Measurements from ENCODE around the gene GPR37L1.
"Not testable (repeated sequence)": the region's sequence is repeated elsewhere in the genome, so short reads cannot be mapped to it uniquely, and the experiment has no call there.

GPR37L1 gene

GRCh38 chr1:202144402-202145067, 21.8 kb downstream of the GPR37L1 start, which contains the start of gene ARL8A:
ARL8A (minus strand) TSS chr1:202144737; CDS start chr1:202144572, 165 bp downstream.
- H3K9me3 ChIP-seq (ENCODE audit: control insufficient read depth in 5 of 5, low read length in 5 of 5): no peaks in the 10 kb centered on the region
- peak within 1 kb of the TSS; percentile 85 for H3K27ac ChIP-seq (ENCODE audit: low read depth, low read length)
- no peaks in the 10 kb centered on the region for H3K27me3 ChIP-seq (ENCODE audit: control insufficient read depth in 5 of 5, insufficient read depth in 4 of 5, low read length in 5 of 5)
- H3K36me3 ChIP-seq (ENCODE audit: control insufficient read depth in 5 of 5, insufficient read depth in 5 of 5, low read length in 5 of 5): peaks cover 0 to 4% (median 0%) of the 10 kb centered on the region in 5 donors
- peak within 1 kb of the TSS; percentile 89 to 98 (median 95) for H3K9ac ChIP-seq (ENCODE audit: low read length in 5 of 5)
- H3K4me3 ChIP-seq (ENCODE audit: low read depth in 1 of 5, low read length in 5 of 5): peak within 1 kb of the TSS; percentile 84 to 91 (median 87)
- H3K4me1 ChIP-seq (ENCODE audit: control insufficient read depth in 5 of 5, insufficient read depth in 5 of 5, low read length in 5 of 5): peaks cover 8 to 38% (median 37%) of the 10 kb centered on the region in 5 donors

- Histone ChIP-seq H3K9ac (ENCODE audit: low read length in 5 of 5) (peak overlapping the region; percentile 82 to 98 (median 89)), H3K9me3 (ENCODE audit: control insufficient read depth in 5 of 5, low read length in 5 of 5) (no peaks in the 10 kb centered on the region), H3K4me1 (ENCODE audit: control insufficient read depth in 5 of 5, insufficient read depth in 5 of 5, low read length in 5 of 5) (peaks cover 8 to 38% (median 37%) of the 10 kb centered on the region in 5 donors), H3K27ac (ENCODE audit: low read depth, low read length) (peak overlapping the region; percentile 85), H3K27me3 (ENCODE audit: control insufficient read depth in 5 of 5, insufficient read depth in 4 of 5, low read length in 5 of 5) (no peaks in the 10 kb centered on the region), H3K36me3 (ENCODE audit: control insufficient read depth in 5 of 5, insufficient read depth in 5 of 5, low read length in 5 of 5) (peaks cover 0 to 4% (median 0%) of the 10 kb centered on the region in 5 donors), H3K4me3 (ENCODE audit: low read depth in 1 of 5, low read length in 5 of 5) (peak overlapping the region; percentile 84 to 91 (median 85))
Measured at GRCh38 chr1:202145068-202145743, 22.5 kb downstream of the GPR37L1 start.

- not testable (repeated sequence) for H3K9me3 ChIP-seq (ENCODE audit: control insufficient read depth in 5 of 5, low read length in 5 of 5); H3K27me3 ChIP-seq (ENCODE audit: control insufficient read depth in 5 of 5, insufficient read depth in 4 of 5, low read length in 5 of 5); H3K36me3 ChIP-seq (ENCODE audit: control insufficient read depth in 5 of 5, insufficient read depth in 5 of 5, low read length in 5 of 5); H3K27ac ChIP-seq (ENCODE audit: low read depth, low read length)
- Histone ChIP-seq H3K9ac (ENCODE audit: low read length in 5 of 5) (peak overlapping the region in 1 of 5 donors; percentile 89), H3K4me3 (ENCODE audit: low read depth in 1 of 5, low read length in 5 of 5) (peak overlapping the region in 2 of 5 donors; percentile 85 to 89), H3K4me1 (ENCODE audit: control insufficient read depth in 5 of 5, insufficient read depth in 5 of 5, low read length in 5 of 5) (peaks cover 8 to 37% (median 34%) of the 10 kb centered on the region in 5 donors)
Measured at GRCh38 chr1:202145744-202146140, 23.0 kb downstream of the GPR37L1 start.

GRCh38 chr1:202146279-202146678, 23.6 kb downstream of the GPR37L1 start:
- peaks cover 8 to 32% (median 29%) of the 10 kb centered on the region in 5 donors for H3K4me1 ChIP-seq (ENCODE audit: control insufficient read depth in 5 of 5, insufficient read depth in 5 of 5, low read length in 5 of 5)
- no peak overlapping the region for H3K4me3 ChIP-seq (ENCODE audit: low read depth in 1 of 5, low read length in 5 of 5)
- no peak overlapping the region for H3K27ac ChIP-seq (ENCODE audit: low read depth, low read length)
- H3K36me3 ChIP-seq (ENCODE audit: control insufficient read depth in 5 of 5, insufficient read depth in 5 of 5, low read length in 5 of 5): no peaks in the 10 kb centered on the region
- H3K27me3 ChIP-seq (ENCODE audit: control insufficient read depth in 5 of 5, insufficient read depth in 4 of 5, low read length in 5 of 5): no peaks in the 10 kb centered on the region
- no peaks in the 10 kb centered on the region for H3K9me3 ChIP-seq (ENCODE audit: control insufficient read depth in 5 of 5, low read length in 5 of 5)
- H3K9ac ChIP-seq (ENCODE audit: low read length in 5 of 5): no peak overlapping the region

GRCh38 chr1:202146993-202147392, 24.3 kb downstream of the GPR37L1 start:
- Histone ChIP-seq H3K4me1 (ENCODE audit: control insufficient read depth in 5 of 5, insufficient read depth in 5 of 5, low read length in 5 of 5) (peaks cover 8 to 28% (median 27%) of the 10 kb centered on the region in 5 donors), H3K4me3 (ENCODE audit: low read depth in 1 of 5, low read length in 5 of 5) (no peak overlapping the region), H3K36me3 (ENCODE audit: control insufficient read depth in 5 of 5, insufficient read depth in 5 of 5, low read length in 5 of 5) (no peaks in the 10 kb centered on the region), H3K9me3 (ENCODE audit: control insufficient read depth in 5 of 5, low read length in 5 of 5) (no peaks in the 10 kb centered on the region), H3K27me3 (ENCODE audit: control insufficient read depth in 5 of 5, insufficient read depth in 4 of 5, low read length in 5 of 5) (no peaks in the 10 kb centered on the region), H3K27ac (ENCODE audit: low read depth, low read length) (no peak overlapping the region), H3K9ac (ENCODE audit: low read length in 5 of 5) (no peak overlapping the region)

- Histone ChIP-seq H3K27ac (ENCODE audit: low read depth, low read length) (no peak overlapping the region), H3K27me3 (ENCODE audit: control insufficient read depth in 5 of 5, insufficient read depth in 4 of 5, low read length in 5 of 5) (no peaks in the 10 kb centered on the region), H3K36me3 (ENCODE audit: control insufficient read depth in 5 of 5, insufficient read depth in 5 of 5, low read length in 5 of 5) (no peaks in the 10 kb centered on the region), H3K9me3 (ENCODE audit: control insufficient read depth in 5 of 5, low read length in 5 of 5) (no peaks in the 10 kb centered on the region), H3K4me1 (ENCODE audit: control insufficient read depth in 5 of 5, insufficient read depth in 5 of 5, low read length in 5 of 5) (peaks cover 2 to 14% (median 13%) of the 10 kb centered on the region in 5 donors), H3K9ac (ENCODE audit: low read length in 5 of 5) (no peak overlapping the region), H3K4me3 (ENCODE audit: low read depth in 1 of 5, low read length in 5 of 5) (no peak overlapping the region)
Measured at GRCh38 chr1:202148391-202148790, 25.7 kb downstream of the GPR37L1 start.

- Histone ChIP-seq H3K27me3 (ENCODE audit: control insufficient read depth in 5 of 5, insufficient read depth in 4 of 5, low read length in 5 of 5) (no peaks in the 10 kb centered on the region), H3K9ac (ENCODE audit: low read length in 5 of 5) (no peak overlapping the region), H3K4me3 (ENCODE audit: low read depth in 1 of 5, low read length in 5 of 5) (no peak overlapping the region), H3K9me3 (ENCODE audit: control insufficient read depth in 5 of 5, low read length in 5 of 5) (no peaks in the 10 kb centered on the region), H3K4me1 (ENCODE audit: control insufficient read depth in 5 of 5, insufficient read depth in 5 of 5, low read length in 5 of 5) (peaks cover 0 to 9% (median 8%) of the 10 kb centered on the region in 5 donors), H3K36me3 (ENCODE audit: control insufficient read depth in 5 of 5, insufficient read depth in 5 of 5, low read length in 5 of 5) (no peaks in the 10 kb centered on the region), H3K27ac (ENCODE audit: low read depth, low read length) (no peak overlapping the region)
Measured at GRCh38 chr1:202149566-202149965, 26.8 kb downstream of the GPR37L1 start.

GRCh38 chr1:202150187-202150586, 27.5 kb downstream of the GPR37L1 start:
- Histone ChIP-seq H3K27me3 (ENCODE audit: control insufficient read depth in 5 of 5, insufficient read depth in 4 of 5, low read length in 5 of 5) (no peaks in the 10 kb centered on the region), H3K36me3 (ENCODE audit: control insufficient read depth in 5 of 5, insufficient read depth in 5 of 5, low read length in 5 of 5) (no peaks in the 10 kb centered on the region), H3K4me3 (ENCODE audit: low read depth in 1 of 5, low read length in 5 of 5) (no peak overlapping the region), H3K9ac (ENCODE audit: low read length in 5 of 5) (no peak overlapping the region), H3K27ac (ENCODE audit: low read depth, low read length) (no peak overlapping the region), H3K9me3 (ENCODE audit: control insufficient read depth in 5 of 5, low read length in 5 of 5) (no peaks in the 10 kb centered on the region), H3K4me1 (ENCODE audit: control insufficient read depth in 5 of 5, insufficient read depth in 5 of 5, low read length in 5 of 5) (peaks cover 0 to 11% (median 7%) of the 10 kb centered on the region in 5 donors)

GRCh38 chr1:202150602-202151001, 27.9 kb downstream of the GPR37L1 start:
- no peaks in the 10 kb centered on the region for H3K27me3 ChIP-seq (ENCODE audit: control insufficient read depth in 5 of 5, insufficient read depth in 4 of 5, low read length in 5 of 5)
- H3K4me3 ChIP-seq (ENCODE audit: low read depth in 1 of 5, low read length in 5 of 5): no peak overlapping the region
- no peaks in the 10 kb centered on the region for H3K36me3 ChIP-seq (ENCODE audit: control insufficient read depth in 5 of 5, insufficient read depth in 5 of 5, low read length in 5 of 5)

GRCh38 chr1:202151045-202151444, 28.3 kb downstream of the GPR37L1 start:
- Histone ChIP-seq H3K4me3 (ENCODE audit: low read depth in 1 of 5, low read length in 5 of 5) (no peak overlapping the region), H3K9ac (ENCODE audit: low read length in 5 of 5) (no peak overlapping the region), H3K4me1 (ENCODE audit: control insufficient read depth in 5 of 5, insufficient read depth in 5 of 5, low read length in 5 of 5) (peaks cover 0 to 13% (median 7%) of the 10 kb centered on the region in 5 donors), H3K36me3 (ENCODE audit: control insufficient read depth in 5 of 5, insufficient read depth in 5 of 5, low read length in 5 of 5) (no peaks in the 10 kb centered on the region), H3K27ac (ENCODE audit: low read depth, low read length) (no peak overlapping the region), H3K27me3 (ENCODE audit: control insufficient read depth in 5 of 5, insufficient read depth in 4 of 5, low read length in 5 of 5) (no peaks in the 10 kb centered on the region), H3K9me3 (ENCODE audit: control insufficient read depth in 5 of 5, low read length in 5 of 5) (no peaks in the 10 kb centered on the region)

More at GRCh38 chr1:202150602-202151001, 27.9 kb downstream of the GPR37L1 start:
- Histone ChIP-seq H3K4me1 (ENCODE audit: control insufficient read depth in 5 of 5, insufficient read depth in 5 of 5, low read length in 5 of 5) (peaks cover 0 to 11% (median 7%) of the 10 kb centered on the region in 5 donors), H3K27ac (ENCODE audit: low read depth, low read length) (no peak overlapping the region), H3K9ac (ENCODE audit: low read length in 5 of 5) (no peak overlapping the region), H3K9me3 (ENCODE audit: control insufficient read depth in 5 of 5, low read length in 5 of 5) (no peaks in the 10 kb centered on the region)

Measured in subcutaneous abdominal adipose tissue (tissue), 5 donors.